CD4-positive, alpha-beta T cell treated with Interleukin-17A for 1 hour (primary cell): ENCODE results near the gene SOWAHA.

ENCODE experiments used
- DNase-seq: peaks from one replicate; pipeline ENCODE4 v3.0.0-alpha.2; 2020

SOWAHA gene

GRCh38 chr5:132812781-132813598 lies at the start of gene SOWAHA:
SOWAHA (plus strand) TSS chr5:132813302; CDS start chr5:132813622, 320 bp downstream.
- no peak for DNase-seq

- DNase-seq = no peak
These were observed 49.1 kb upstream of the SOWAHA start for GRCh38 chr5:132764051-132764450.

GRCh38 chr5:132764671-132765238 lies 48.3 kb upstream of the SOWAHA start:
- no peak for DNase-seq

GRCh38 chr5:132765311-132766019 lies 47.6 kb upstream of the SOWAHA start:
- DNase-seq = no peak

GRCh38 chr5:132766020-132766805 lies 46.9 kb upstream of the SOWAHA start:
- DNase-seq = no peak

- no peak for DNase-seq
These were observed 46.4 kb upstream of the SOWAHA start for GRCh38 chr5:132766806-132767055.

GRCh38 chr5:132767150-132767549 lies 46.0 kb upstream of the SOWAHA start:
- no peak for DNase-seq

GRCh38 chr5:132768485-132768868 lies 44.6 kb upstream of the SOWAHA start:
- DNase-seq = no peak

- DNase-seq = no peak
These were observed 42.5 kb upstream of the SOWAHA start for GRCh38 chr5:132770476-132771159.

GRCh38 chr5:132771503-132771998 lies 41.6 kb upstream of the SOWAHA start:
- DNase-seq = no peak

GRCh38 chr5:132772291-132773070 lies 40.6 kb upstream of the SOWAHA start:
- no peak for DNase-seq

- DNase-seq = no peak
These were observed 40.0 kb upstream of the SOWAHA start for GRCh38 chr5:132773114-132773513.

GRCh38 chr5:132773601-132774355 lies 39.3 kb upstream of the SOWAHA start:
- DNase-seq = no peak

- DNase-seq = no peak
These were observed 38.7 kb upstream of the SOWAHA start for GRCh38 chr5:132774406-132774805.

- DNase-seq = no peak
These were observed 38.2 kb upstream of the SOWAHA start for GRCh38 chr5:132774896-132775295.

- no peak for DNase-seq
These were observed 37.6 kb upstream of the SOWAHA start for GRCh38 chr5:132775476-132775961.

GRCh38 chr5:132776131-132776937 lies 36.8 kb upstream of the SOWAHA start:
- DNase-seq = no peak

- DNase-seq = no peak
These were observed 36.2 kb upstream of the SOWAHA start for GRCh38 chr5:132776938-132777208.

- DNase-seq = peak; percentile 59
These were observed 35.7 kb upstream of the SOWAHA start, which contains the start of gene SEPTIN8 for GRCh38 chr5:132777209-132778069. SEPTIN8 (minus strand) TSS chr5:132777239; CDS start chr5:132777137, 102 bp downstream.
